K562 (cell line): ENCODE measurements around the gene SCFD2. TPM values are rescaled to one million over a fixed set of nuclear protein-coding genes. Genes with fewer than 3 reads are reported as not detected.

Source experiments
- ATAC-seq: fragments of 200-7000 bp; cut with Tn5 transposase; 3 replicates; pipeline ENCODE4 v1.9.1; 2020; ENCODE audit warnings: moderate library complexity
- BruUV-seq: library from RNA; stranded (reverse); fragments of 400-500 nt; replicated peaks from 2 replicates; lab custom pipeline; 2021; lab: Mats Ljungman, UMichigan
- CTCF ChIA-PET: fragments of 300-600 bp; formaldehyde crosslinking; extraction: SDS; loops from one replicate; lab custom pipeline; 2021; ENCODE audit warnings: low intra/inter-chr PET ratio; lab: Yijun Ruan, JAX
- POLR2A ChIA-PET: fragments of 300-600, 350-650 bp; sonication (Branson Sonifier 250); formaldehyde crosslinking; extraction: SDS; loops from one replicate; lab custom pipeline; 2021; ENCODE audit warnings: antibody characterized with exemption, inconsistent platforms; lab: Yijun Ruan, JAX
- DNase-seq, 4 experiments: peaks; one replicate each; pipeline versions ENCODE4 v3.0.0 to v3.0.0-alpha.2; 2011 to 2018; ENCODE audit warnings: low spot score in 3 of 4, mixed read lengths in 3 of 4; ENCODE audit errors: extremely low read depth in 1 of 4
- FAIRE-seq: peaks from 2 replicates; lab custom pipeline; 2011; peaks lifted over from hg19 to GRCh38; lab: Jason Lieb, UNC
- H2AFZ ChIP-seq: 2 replicates; pipeline ENCODE4 v1.6.0; 2011; ENCODE audit warnings: low read depth, low read length, control low read depth, inconsistent platforms
- H3K27ac ChIP-seq: fragments of 200-600 bp; 3 replicates; pipeline ENCODE4 v1.8.0; 2011; ENCODE audit warnings: low read depth, mild to moderate bottlenecking, control low read depth, inconsistent platforms, low read length, moderate library complexity, mixed read lengths; ENCODE audit errors: extremely low read depth
- H3K27me3 ChIP-seq, 2 experiments: fragments of 300-600 bp in 1 of 2; 2 replicates in 1 of 2; 3 replicates in 1 of 2; pipeline versions ENCODE4 v1.6.0 to v1.8.0; 2011; ENCODE audit warnings: inconsistent platforms in 2 of 2, low read length in 2 of 2, mild to moderate bottlenecking in 1 of 2, mixed read lengths in 1 of 2, moderate library complexity in 1 of 2; ENCODE audit not compliant: control insufficient read depth in 2 of 2, insufficient read depth in 2 of 2
- H3K36me3 ChIP-seq: fragments of 300-600 bp; 3 replicates; pipeline ENCODE4 v1.8.0; 2011; ENCODE audit warnings: mild to moderate bottlenecking, low read length, inconsistent platforms; ENCODE audit not compliant: control insufficient read depth, insufficient read depth
- H3K4me1 ChIP-seq, 2 experiments: fragments of 200-600 bp in 1 of 2; replicated peaks in 1 of 2; 2 replicates in 1 of 2; 3 replicates in 1 of 2; pipeline versions ENCODE4 v1.5.1 to v1.8.0; 2011; ENCODE audit warnings: inconsistent platforms in 2 of 2, low read length in 2 of 2, mild to moderate bottlenecking in 1 of 2, mixed read lengths in 1 of 2, moderate library complexity in 1 of 2; ENCODE audit not compliant: control insufficient read depth in 2 of 2, insufficient read depth in 2 of 2
- H3K4me2 ChIP-seq: 2 replicates; pipeline ENCODE4 v1.6.1; 2011; ENCODE audit warnings: low read length, control low read depth, inconsistent platforms, mixed read lengths; ENCODE audit not compliant: insufficient read depth
- H3K4me3 ChIP-seq: fragments of 200-600 bp; sonication (generic), shearing (Covaris generic); 2 replicates; pipeline ENCODE4 v1.5.1; 2016; ENCODE audit warnings: control low read depth, inconsistent platforms
- H3K79me2 ChIP-seq: fragments of 200-600 bp; 3 replicates; pipeline ENCODE4 v1.8.0; 2011; ENCODE audit warnings: low read length, inconsistent platforms; ENCODE audit not compliant: control insufficient read depth, insufficient read depth
- H3K9ac ChIP-seq, 2 experiments: 2 replicates each; pipeline versions ENCODE4 v1.6.0 to v1.6.1; 2011; ENCODE audit warnings: low read depth in 2 of 2, low read length in 2 of 2, control low read depth in 1 of 2, inconsistent platforms in 1 of 2, mild to moderate bottlenecking in 1 of 2, mixed read lengths in 1 of 2; ENCODE audit not compliant: insufficient read depth in 1 of 2
- H3K9me1 ChIP-seq: one replicate; pipeline ENCODE4 v1.6.0; 2011; ENCODE audit warnings: inconsistent platforms, mild to moderate bottlenecking, low read length, moderate library complexity; ENCODE audit not compliant: control insufficient read depth, insufficient read depth
- H3K9me3 ChIP-seq: replicated peaks from 2 replicates; pipeline ENCODE4 v1.5.1; 2011; ENCODE audit warnings: low read depth, low read length, inconsistent platforms; ENCODE audit not compliant: control insufficient read depth, insufficient read depth
- H4K20me1 ChIP-seq: replicated peaks from 2 replicates; pipeline ENCODE4 v1.6.1; 2011; ENCODE audit warnings: low read length, inconsistent platforms, mixed read lengths; ENCODE audit not compliant: control insufficient read depth, insufficient read depth
- ARHGAP35 ChIP-seq: fragments of 450-650 bp; IDR thresholded peaks from 2 replicates; pipeline ENCODE4 v1.6.1; 2018; ENCODE audit not compliant: partially characterized antibody
- CBFA2T3 ChIP-seq: fragments of 450-650 bp; IDR thresholded peaks from 2 replicates; pipeline ENCODE4 v1.6.1; 2017
- CC2D1A ChIP-seq: fragments of 450-650 bp; IDR thresholded peaks from 2 replicates; pipeline ENCODE4 v1.6.1; 2017; ENCODE audit warnings: mild to moderate bottlenecking
- DIDO1 ChIP-seq: fragments of 450-650 bp; IDR thresholded peaks from 2 replicates; pipeline ENCODE4 v1.6.1; 2016; ENCODE audit warnings: low read depth, missing biosample characterization, missing genetic modification characterization
- EWSR1 ChIP-seq: fragments of 450-650 bp; IDR thresholded peaks from 2 replicates; pipeline ENCODE4 v1.6.1; 2018; ENCODE audit warnings: borderline replicate concordance, mild to moderate bottlenecking, low read depth, moderate library complexity; ENCODE audit not compliant: partially characterized antibody
- HMG20A ChIP-seq: fragments of 450-650 bp; formaldehyde crosslinking; conservative IDR thresholded peaks from 2 replicates; pipeline ENCODE4 v1.4.0; 2020; ENCODE audit warnings: mild to moderate bottlenecking, mixed read lengths
- HMG20B ChIP-seq: fragments of 250-450 bp; sonication (Bioruptor Pico); IDR thresholded peaks from 2 replicates; pipeline ENCODE4 v1.5.0; 2021; ENCODE audit warnings: mild to moderate bottlenecking
- MTA2 ChIP-seq: fragments of 450-650 bp; IDR thresholded peaks from 2 replicates; pipeline ENCODE4 v1.6.1; 2016; ENCODE audit warnings: low read depth
- RERE ChIP-seq: sonication (generic); formaldehyde crosslinking; IDR thresholded peaks from 2 replicates; pipeline ENCODE4 v1.8.0; 2023; ENCODE audit warnings: missing genetic modification reagents, mild to moderate bottlenecking, borderline replicate concordance
- SMARCA5 ChIP-seq: fragments of 450-650 bp; IDR thresholded peaks from 2 replicates; pipeline ENCODE4 v1.6.1; 2016
- SUPT5H ChIP-seq: fragments of 450-650 bp; IDR thresholded peaks from 2 replicates; pipeline ENCODE4 v1.6.1; 2016
- ZBTB12 ChIP-seq: fragments of 250-450 bp; sonication (Bioruptor Pico); IDR thresholded peaks from 2 replicates; pipeline ENCODE4 v1.4.0; 2020
- ZNF408 ChIP-seq: fragments of 250-450 bp; sonication (Bioruptor Pico); IDR thresholded peaks from 2 replicates; pipeline ENCODE4 v1.4.0; 2020; ENCODE audit warnings: low read depth, mild to moderate bottlenecking, moderate library complexity
- ZNF75A ChIP-seq: fragments of 450-650 bp; formaldehyde crosslinking; IDR thresholded peaks from 2 replicates; pipeline ENCODE4 v1.4.0; 2020; ENCODE audit warnings: mild to moderate bottlenecking
- WGBS: fragments of 100-300 bp; shearing (Covaris generic); methylation state at CpG from one replicate; pipeline ENCODE4 v1.1.6; 2016; ENCODE audit warnings: low coverage, mixed read lengths; ENCODE audit not compliant: insufficient coverage; ENCODE audit errors: missing lambda C conversion rate; 5-methylcytosine and 5-hydroxymethylcytosine counted together
- in situ Hi-C: fragments of 300-500 bp; cut with MboI; formaldehyde crosslinking; loops from 4 replicates; pipeline ENCODE4 v1.15.0; 2018; ENCODE audit warnings: inconsistent platforms, mixed read lengths
- intact Hi-C: fragments of 100-400 bp; cut with micrococcal nuclease; formaldehyde crosslinking; loops from 2 replicates; pipeline ENCODE4 v1.14.2; 2022
- polyA plus RNA-seq, 8 experiments: library from polyadenylated mRNA; depleted of rRNA in 4 of 8; stranded (reverse) in 5 of 8; unstranded in 3 of 8; fragments of >200 nt; fragmentation: Nextera tagmentation in 2 of 8; fragmentation: Illumina TruSeq in 1 of 8; extraction: Ambion mirVana in 2 of 8; extraction: Trizol in 1 of 8; gene quantifications; 2 replicates each; pipeline versions ENCODE4 v1.2.1 to v1.2.3, GENCODE V29; 2011 to 2014; ENCODE audit warnings: inconsistent platforms in 1 of 8, missing spikeins in 1 of 8
- total RNA-seq, 7 experiments: library from RNA; depleted of rRNA in 6 of 7; stranded (reverse); fragments of >200 nt in 6 of 7; fragmentation: Illumina TruSeq in 2 of 7; extraction: Trizol in 2 of 7; gene quantifications; 2 replicates each; pipeline versions ENCODE4 v1.2.1 to v1.2.3, GENCODE V29; 2011 to 2021; ENCODE audit warnings: low replicate concordance in 1 of 7

SCFD2 gene
- total and polyA plus RNA-seq, 9 of the 15 experiments (the other 6 are each of a cell fraction or from before 2014, with no cell fraction given) = 5.7 to 30.3 (median 22.8) TPM

GRCh38 chr4:53371049-53371448, 5.2 kb upstream of the SCFD2 start:
- in situ Hi-C loops = no loop called here
- Histone ChIP-seq H3K9me3 (no peaks in the 10 kb centered on the region), H2AFZ (peak overlapping the region; percentile 96), H3K4me1 (peaks cover 0 to 21% of the 10 kb centered on the region in 2 experiments; a peak in 3 of 5 replicates), H4K20me1 (no peaks in the 10 kb centered on the region), H3K36me3 (no peaks in the 10 kb centered on the region), H3K27me3 (no peaks in the 10 kb centered on the region), H3K27ac (peak overlapping the region; percentile 54; the same call in 2 of the 3 replicates), H3K9ac (peak overlapping the region in 1 of 2 experiments; percentile 23; a peak in 1 of 4 replicates), H3K4me3 (no peak overlapping the region), H3K79me2 (no peaks in the 10 kb centered on the region), H3K9me1 (no peaks in the 10 kb centered on the region), H3K4me2 (peak overlapping the region; percentile 23)
- ATAC-seq (peak; percentile 60), FAIRE-seq (no peak), DNase-seq (no peak)
- CTCF ChIA-PET = no interaction called here
- BruUV-seq = no TSS peak
- intact Hi-C loops = loop anchor here (10.0 kb wide), 1 partner anchor 176 kb away; no protein-coding TSS in a partner anchor
- 14% methylated on average over 3 of the region's 3 CpGs for WGBS
- POLR2A ChIA-PET = no interaction called here
- TF ChIP-seq HMG20B (CRISPR knock-in tag) (no peak), SUPT5H (no peak), CC2D1A (no peak), ARHGAP35 (no peak), ZNF75A (CRISPR knock-in tag) (no peak), HMG20A (CRISPR knock-in tag) (no peak), ZNF408 (CRISPR knock-in tag) (no peak), SMARCA5 (no peak), RERE (CRISPR knock-in tag) (no peak), CBFA2T3 (peak; percentile 24; the same call in 1 of the 2 replicates), ZBTB12 (no peak), MTA2 (no peak), EWSR1 (no peak), DIDO1 (tag) (no peak)
